Activated CD4-positive, alpha-beta T cell treated with anti-CD3 and anti-CD28 coated beads, Interleukin-2, amount 50 U/mL, for 16 hours (primary cell): ENCODE measurements around the gene CD22.

Experiments
- DNase-seq: peaks from one replicate; pipeline ENCODE4 v3.0.0-alpha.2; 2020

Gene CD22

DNA sequence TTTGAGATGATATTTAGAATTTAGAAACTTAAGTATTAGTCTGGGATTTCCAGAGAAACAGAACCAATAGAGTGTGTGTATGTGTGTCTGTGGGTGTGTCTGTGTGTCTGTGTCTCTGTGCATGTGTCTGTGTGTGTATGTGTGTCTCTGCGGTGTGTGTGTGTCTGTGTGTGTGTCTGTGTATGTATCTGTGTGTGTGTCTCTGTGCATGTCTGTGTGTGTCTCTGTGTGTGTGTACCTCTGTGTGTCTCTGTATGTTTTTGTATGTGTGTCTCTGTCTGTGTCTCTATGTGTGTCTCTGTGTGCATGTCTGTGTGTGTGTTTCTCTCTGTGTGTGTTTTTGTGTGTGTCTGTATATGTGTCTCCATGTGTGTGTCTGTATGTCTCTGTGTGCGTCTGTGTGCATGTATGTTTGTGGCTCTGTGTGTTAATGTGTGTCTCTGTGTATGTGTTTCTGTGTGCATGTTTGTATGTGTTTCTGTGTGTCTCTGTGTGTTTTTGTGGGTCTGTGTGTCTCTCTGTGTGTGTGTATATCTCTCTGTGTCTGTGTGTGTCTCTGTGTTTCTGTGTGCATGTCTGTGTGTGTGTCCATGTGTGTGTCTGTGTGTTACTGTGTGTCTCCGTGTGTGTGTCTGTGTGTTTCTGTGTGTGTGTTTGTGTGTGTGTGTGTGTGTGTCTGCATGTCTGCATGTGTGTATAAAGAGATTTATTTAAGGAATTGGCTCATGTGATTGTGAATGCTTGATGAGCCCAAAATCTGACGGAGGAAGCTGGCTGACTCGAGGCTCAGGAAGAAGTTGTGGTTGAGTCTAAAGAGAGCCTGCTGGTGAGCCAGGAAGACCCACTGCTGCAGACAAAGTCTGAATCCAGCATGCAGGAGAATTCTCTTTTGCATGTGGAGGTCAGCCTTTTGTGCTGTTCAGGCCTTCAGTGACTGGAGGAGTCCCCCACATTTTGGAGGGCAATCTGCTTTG lies 64.0 kb downstream of the CD22 start:
- DNase-seq, result no peak

DNA sequence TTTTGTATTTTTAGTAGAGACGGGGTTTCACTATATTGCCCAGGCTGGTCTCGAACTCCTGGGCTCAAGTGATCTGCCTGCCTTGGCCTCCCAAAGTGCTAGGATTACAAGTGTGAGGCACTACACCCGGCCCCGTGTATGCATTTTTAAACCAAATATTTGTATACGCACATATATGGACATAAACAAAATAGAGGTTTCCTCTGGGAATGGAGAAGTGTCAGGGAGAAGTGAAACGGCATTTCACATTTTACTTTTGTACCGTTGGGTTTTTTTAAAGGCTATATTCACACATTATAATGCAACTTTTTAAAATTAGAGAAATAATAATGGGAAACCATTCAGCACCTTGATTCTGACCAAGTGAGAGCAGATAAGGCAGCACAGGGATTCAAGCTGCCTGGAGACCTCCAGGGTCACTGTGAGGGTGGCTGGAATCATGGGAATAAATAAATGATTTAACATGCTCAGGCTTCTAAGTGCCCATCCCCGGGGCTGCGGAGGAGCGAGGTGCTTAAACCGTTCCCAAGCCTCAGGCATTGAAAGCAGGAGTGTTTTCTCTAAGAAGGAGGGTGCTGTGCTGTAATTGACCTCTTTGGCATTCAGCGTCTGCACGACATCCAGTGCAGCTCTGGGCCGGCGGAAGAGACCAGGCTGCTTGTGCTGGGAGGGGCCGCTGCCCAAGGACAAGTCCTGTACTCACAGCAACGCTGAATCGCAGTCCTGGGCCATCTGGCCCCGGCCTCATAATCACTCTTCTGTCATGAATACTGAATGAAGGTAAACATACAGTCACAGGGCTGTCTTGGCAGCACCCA lies 66.6 kb downstream of the CD22 start:
- DNase-seq, result no peak

DNA sequence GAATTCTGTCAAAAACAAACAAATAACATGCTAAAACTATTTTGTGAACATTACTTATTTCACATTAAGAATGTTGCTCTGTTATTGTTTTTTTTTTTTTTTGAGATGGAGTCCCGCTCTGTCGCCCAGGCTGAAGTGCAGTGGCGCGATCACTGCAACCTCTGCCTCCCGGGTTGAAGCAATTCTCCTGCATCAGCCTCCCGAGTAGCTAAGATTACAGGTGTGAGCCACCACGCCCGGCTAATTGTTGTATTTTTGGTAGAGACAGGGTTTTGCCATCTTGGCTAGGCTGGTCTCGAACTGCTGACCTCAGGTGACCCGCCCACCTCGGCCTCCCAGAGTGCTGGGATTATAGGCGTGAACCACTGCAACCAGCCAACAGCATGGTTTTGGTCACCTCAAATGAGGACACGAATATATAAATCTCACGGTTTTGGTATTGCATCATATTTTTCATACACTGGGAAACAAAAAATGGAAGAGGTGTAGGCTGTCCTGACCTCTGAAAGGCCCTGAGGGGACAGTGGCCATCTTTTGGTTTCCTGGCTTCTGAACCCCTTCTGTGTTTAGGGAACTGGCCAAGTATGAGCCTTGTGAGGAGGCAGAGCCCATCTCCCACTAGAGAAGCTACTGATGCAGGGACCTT lies 67.4 kb downstream of the CD22 start:
- DNase-seq, result no peak
